CD4-positive, alpha-beta T cell treated with Interleukin-12 subunit alpha and Interleukin-12 subunit beta, for 1 hour (primary cell): ENCODE measurements around the gene ANKEF1.
"Not testable (repeated sequence)": the region's sequence is repeated elsewhere in the genome, so short reads cannot be mapped to it uniquely, and the experiment has no call there.

Experiments used
- DNase-seq: peaks from one replicate; pipeline ENCODE4 v3.0.0-alpha.2; 2020

Gene ANKEF1

GRCh38 chr20:10034717-10035571 lies at the start of gene ANKEF1:
TSS of gene ANKEF1 (plus strand) at chr20:10034987. CDS start at chr20:10038302, 3,315 bp downstream.
- peak; percentile 87 for DNase-seq

- DNase-seq = no peak
Observed at GRCh38 chr20:9985281-9985680, 49.5 kb upstream of the ANKEF1 start.

- DNase-seq = no peak
Observed at GRCh38 chr20:9985773-9986172, 49.0 kb upstream of the ANKEF1 start.

- DNase-seq = no peak
Observed at GRCh38 chr20:9989066-9989724, 45.6 kb upstream of the ANKEF1 start.

- no peak for DNase-seq
Observed at GRCh38 chr20:9993137-9993536, 41.6 kb upstream of the ANKEF1 start.

GRCh38 chr20:9994676-9995075 lies 40.1 kb upstream of the ANKEF1 start:
- no peak for DNase-seq

- no peak for DNase-seq
Observed at GRCh38 chr20:9995510-9996272, 39.1 kb upstream of the ANKEF1 start.

GRCh38 chr20:9996944-9997343 lies 37.8 kb upstream of the ANKEF1 start:
- no peak for DNase-seq

GRCh38 chr20:9999645-10000044 lies 35.1 kb upstream of the ANKEF1 start:
- no peak for DNase-seq

- DNase-seq = no peak
Observed at GRCh38 chr20:10002866-10003265, 31.9 kb upstream of the ANKEF1 start.

GRCh38 chr20:10004900-10005299 lies 29.9 kb upstream of the ANKEF1 start:
- DNase-seq = no peak

GRCh38 chr20:10005885-10006284 lies 28.9 kb upstream of the ANKEF1 start:
- DNase-seq = no peak

GRCh38 chr20:10006447-10007090 lies 28.2 kb upstream of the ANKEF1 start:
- no peak for DNase-seq

GRCh38 chr20:10007158-10007557 lies 27.6 kb upstream of the ANKEF1 start:
- no peak for DNase-seq

- no peak for DNase-seq
Observed at GRCh38 chr20:10007747-10008146, 27.0 kb upstream of the ANKEF1 start.

GRCh38 chr20:10012464-10012863 lies 22.3 kb upstream of the ANKEF1 start:
- DNase-seq = no peak

GRCh38 chr20:10014431-10014830 lies 20.4 kb upstream of the ANKEF1 start:
- no peak for DNase-seq

- DNase-seq = no peak
Observed at GRCh38 chr20:10020937-10021336, 13.8 kb upstream of the ANKEF1 start.

- no peak for DNase-seq
Observed at GRCh38 chr20:10022625-10023024, 12.2 kb upstream of the ANKEF1 start.

- DNase-seq = no peak
Observed at GRCh38 chr20:10023911-10024310, 10.9 kb upstream of the ANKEF1 start.

GRCh38 chr20:10031451-10032215 lies 3.2 kb upstream of the ANKEF1 start:
- DNase-seq = not testable (repeated sequence)

- not testable (repeated sequence) for DNase-seq
Observed at GRCh38 chr20:10032269-10032668, 2.5 kb upstream of the ANKEF1 start.
